HFF-Myc (cell line): ENCODE results near the gene PDHX.
A peak's percentile ranks its signal among the peaks of the same experiment; 100 is the strongest.
"Not testable (repeated sequence)": the region's sequence is repeated elsewhere in the genome, so short reads cannot be mapped to it uniquely, and the experiment has no call there.

Experiments used
- DNase-seq: peaks from one replicate; pipeline ENCODE4 v3.0.0-alpha.2; 2011; ENCODE audit warnings: low read depth; ENCODE audit errors: extremely low read depth
- H3K4me3 ChIP-seq: replicated peaks from 2 replicates; pipeline ENCODE4 v1.5.1; 2011; ENCODE audit warnings: low read depth, mild to moderate bottlenecking, control low read depth, low read length
- TF ChIP-seq, protein P1 (sequence below): IDR thresholded peaks from 2 replicates; pipeline ENCODE4 v1.5.1; 2012; ENCODE audit warnings: mild to moderate bottlenecking, low read depth, low read length, control low read depth; ENCODE audit errors: missing control alignments

PDHX gene

GRCh38 chr11:34909415-34909814, 7.0 kb upstream of the PDHX start:
- no peak for DNase-seq
- no peak overlapping the region for H3K4me3 ChIP-seq
- TF ChIP-seq, protein P1, sequence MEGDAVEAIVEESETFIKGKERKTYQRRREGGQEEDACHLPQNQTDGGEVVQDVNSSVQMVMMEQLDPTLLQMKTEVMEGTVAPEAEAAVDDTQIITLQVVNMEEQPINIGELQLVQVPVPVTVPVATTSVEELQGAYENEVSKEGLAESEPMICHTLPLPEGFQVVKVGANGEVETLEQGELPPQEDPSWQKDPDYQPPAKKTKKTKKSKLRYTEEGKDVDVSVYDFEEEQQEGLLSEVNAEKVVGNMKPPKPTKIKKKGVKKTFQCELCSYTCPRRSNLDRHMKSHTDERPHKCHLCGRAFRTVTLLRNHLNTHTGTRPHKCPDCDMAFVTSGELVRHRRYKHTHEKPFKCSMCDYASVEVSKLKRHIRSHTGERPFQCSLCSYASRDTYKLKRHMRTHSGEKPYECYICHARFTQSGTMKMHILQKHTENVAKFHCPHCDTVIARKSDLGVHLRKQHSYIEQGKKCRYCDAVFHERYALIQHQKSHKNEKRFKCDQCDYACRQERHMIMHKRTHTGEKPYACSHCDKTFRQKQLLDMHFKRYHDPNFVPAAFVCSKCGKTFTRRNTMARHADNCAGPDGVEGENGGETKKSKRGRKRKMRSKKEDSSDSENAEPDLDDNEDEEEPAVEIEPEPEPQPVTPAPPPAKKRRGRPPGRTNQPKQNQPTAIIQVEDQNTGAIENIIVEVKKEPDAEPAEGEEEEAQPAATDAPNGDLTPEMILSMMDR, result no peak

DNA sequence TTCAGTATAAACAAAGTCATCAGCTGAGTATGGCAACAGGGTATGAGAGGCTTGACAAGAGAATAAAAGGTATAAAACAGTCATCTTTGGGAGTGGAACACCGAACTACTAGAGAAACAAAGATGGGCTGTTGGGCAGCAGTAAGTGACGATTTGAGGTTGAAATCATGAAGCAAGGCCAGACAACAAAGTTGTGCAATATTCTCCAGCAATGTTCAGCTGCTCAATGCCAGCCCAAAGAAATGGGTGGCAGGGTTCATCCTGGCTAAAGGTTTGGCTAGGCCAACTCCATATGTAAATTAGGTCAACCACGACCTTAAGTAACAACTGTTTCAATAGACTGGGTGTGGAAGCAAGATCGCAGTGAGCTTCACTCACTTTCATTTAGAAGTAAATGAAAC, 6.5 kb upstream of the PDHX start:
- no peak for DNase-seq
- TF ChIP-seq, protein P1, result no peak
- no peak overlapping the region for H3K4me3 ChIP-seq

- DNase-seq, result no peak
- no peak overlapping the region for H3K4me3 ChIP-seq
- TF ChIP-seq, protein P1, result no peak
Observed at GRCh38 chr11:34910817-34911216, 5.6 kb upstream of the PDHX start.

DNA sequence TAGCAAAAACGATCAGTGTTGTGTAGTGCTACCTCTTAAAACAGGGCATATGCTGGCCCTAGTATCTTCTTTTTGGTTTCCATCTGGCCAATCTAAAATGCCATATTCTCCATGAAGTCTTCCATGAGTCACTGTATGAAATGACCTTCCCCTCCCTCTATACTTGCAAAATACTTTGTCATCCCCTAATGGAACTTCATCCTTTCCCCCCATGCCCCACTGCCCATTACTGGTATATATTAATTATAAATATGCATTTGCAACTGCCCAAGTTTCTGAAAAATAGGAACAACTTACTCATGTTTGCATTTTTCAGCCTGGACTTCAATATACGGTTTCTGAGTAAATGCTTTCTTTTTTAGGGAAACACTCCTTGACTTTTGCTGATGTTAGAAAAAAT, 4.7 kb upstream of the PDHX start:
- DNase-seq, result no peak
- no peak overlapping the region for H3K4me3 ChIP-seq
- TF ChIP-seq, protein P1, result no peak

- DNase-seq, H3K4me3 ChIP-seq: not testable (repeated sequence)
Observed at GRCh38 chr11:34913556-34913955, 2.9 kb upstream of the PDHX start.

DNA sequence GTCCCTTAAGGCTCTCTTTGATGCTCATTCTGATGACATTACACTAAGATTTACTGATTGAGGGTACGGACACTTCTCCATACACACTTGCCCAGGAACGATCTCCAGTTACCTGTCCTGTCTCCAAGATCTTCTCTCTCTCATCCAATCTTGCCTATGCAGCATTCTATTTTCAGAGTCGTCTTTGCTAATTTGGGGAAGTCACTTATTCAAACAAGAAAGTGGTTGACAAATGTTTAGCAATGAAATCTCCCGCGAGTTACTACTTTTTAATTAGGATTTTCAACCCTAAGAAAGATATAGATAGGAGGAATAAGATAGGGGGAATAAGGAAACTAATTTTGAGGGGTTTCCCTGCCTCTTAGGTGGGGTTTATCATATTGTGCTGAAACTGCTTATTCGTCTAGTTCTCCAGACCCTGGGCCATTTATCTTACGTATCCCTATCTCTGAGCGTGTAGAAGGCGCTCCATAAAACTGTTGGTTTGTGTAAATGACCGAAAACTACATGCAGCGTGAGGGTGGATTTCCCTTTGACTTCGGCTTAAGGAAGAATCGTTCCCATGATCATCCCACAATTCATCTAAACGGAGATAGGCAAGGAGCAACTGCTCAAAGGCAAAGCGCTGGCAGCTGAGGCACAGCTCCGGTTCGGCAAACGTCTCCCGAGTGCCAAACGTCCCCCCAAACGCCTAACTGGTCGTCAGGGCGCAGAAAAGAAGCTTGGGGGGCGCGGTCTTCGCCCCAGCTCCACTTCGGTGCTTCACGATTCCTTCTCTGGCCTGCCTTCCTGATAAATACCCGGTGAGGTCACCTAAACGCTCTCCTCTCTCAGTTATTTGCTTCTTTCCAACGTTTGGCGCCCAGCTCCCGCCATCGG, 1.0 kb upstream of the PDHX start:
- DNase-seq, result no peak
- H3K4me3 ChIP-seq, result peak overlapping the region; percentile 63
- TF ChIP-seq, protein P1, result no peak

DNA sequence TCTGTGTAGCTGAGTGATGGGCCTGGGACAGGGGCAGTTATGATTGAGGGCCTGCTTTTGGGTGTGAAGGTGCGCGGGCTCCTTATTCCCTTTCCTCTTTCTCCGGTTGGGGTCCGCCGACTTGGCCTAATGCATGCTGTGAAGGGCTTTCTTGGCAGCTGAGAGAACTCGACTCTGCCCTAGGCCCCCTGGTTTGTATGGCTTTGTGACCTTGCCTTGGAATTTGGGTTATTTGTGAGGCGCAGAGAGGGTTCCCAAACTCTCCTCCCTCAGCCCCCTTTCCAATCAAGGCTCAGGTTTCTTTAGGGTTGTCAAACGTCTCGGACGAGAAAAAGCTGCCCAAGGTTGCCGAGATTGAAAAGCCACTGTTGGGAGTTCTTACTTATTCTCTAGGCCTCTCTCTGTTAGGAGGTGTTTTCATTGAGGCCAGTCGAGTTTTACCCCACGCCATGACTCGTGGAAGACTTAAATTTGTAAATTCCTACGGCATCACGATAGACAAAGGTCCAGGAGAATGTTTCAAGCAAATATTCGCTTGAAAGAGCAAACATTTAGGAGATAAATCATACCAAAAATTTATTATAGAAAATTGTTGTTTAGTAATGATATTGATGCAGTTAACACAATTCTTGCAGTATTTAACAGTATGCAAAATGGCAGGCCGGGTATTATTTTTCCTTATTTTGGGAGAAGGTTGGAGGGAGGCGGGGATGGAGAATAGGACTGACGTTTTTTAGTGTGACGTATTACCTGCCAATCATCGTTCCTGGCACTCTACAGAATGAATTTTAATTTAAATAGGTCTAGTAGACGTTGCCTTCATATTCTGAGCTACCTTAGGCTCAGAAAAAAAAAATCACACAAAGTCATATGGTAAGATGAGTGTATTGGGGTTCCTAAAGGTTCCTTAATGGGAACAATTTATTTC, 689 bp downstream of the PDHX start:
- H3K4me3 ChIP-seq, result peak overlapping the region; percentile 63
- no peak for DNase-seq
- TF ChIP-seq, protein P1, result no peak
